ENCODE measurements around the gene PITPNC1.

GRCh38 chr17:67676305-67676704 lies 299.2 kb downstream of the PITPNC1 start:
- no peak for TF ChIP-seq EZH2 (IDR thresholded peaks at IDR 0.05; ENCODE audit: borderline replicate concordance, insufficient read depth, low read depth, low read length, poor library complexity, severe bottlenecking)
- TF ChIP-seq, protein P1, sequence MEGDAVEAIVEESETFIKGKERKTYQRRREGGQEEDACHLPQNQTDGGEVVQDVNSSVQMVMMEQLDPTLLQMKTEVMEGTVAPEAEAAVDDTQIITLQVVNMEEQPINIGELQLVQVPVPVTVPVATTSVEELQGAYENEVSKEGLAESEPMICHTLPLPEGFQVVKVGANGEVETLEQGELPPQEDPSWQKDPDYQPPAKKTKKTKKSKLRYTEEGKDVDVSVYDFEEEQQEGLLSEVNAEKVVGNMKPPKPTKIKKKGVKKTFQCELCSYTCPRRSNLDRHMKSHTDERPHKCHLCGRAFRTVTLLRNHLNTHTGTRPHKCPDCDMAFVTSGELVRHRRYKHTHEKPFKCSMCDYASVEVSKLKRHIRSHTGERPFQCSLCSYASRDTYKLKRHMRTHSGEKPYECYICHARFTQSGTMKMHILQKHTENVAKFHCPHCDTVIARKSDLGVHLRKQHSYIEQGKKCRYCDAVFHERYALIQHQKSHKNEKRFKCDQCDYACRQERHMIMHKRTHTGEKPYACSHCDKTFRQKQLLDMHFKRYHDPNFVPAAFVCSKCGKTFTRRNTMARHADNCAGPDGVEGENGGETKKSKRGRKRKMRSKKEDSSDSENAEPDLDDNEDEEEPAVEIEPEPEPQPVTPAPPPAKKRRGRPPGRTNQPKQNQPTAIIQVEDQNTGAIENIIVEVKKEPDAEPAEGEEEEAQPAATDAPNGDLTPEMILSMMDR (IDR thresholded peaks at IDR 0.05): no peak
